ENCODE data around the gene TMEM164.

DNA sequence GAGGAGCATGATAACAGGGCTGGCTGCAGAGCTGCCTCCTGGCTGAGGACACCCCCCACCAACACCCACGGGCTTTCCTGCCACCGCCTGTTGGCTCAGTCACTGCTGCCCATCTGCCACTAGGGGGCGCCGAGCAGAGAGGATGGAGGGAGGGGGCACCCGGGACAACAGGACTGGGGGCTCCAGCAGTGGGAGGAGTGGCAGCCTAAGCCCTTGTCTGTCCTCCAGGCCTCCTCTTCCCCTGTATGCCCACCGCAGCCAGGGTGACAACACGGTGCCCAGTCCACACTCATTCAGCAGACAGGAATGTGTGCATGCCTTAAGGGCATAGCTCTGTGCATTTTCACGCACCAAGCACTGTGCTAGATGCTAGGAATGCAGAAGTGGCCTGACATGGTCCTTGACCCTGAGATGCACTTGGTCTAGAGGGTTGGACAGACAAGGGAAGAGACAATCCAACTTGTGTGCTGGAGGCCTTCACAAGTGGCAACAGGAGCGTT, 165.1 kb downstream of the TMEM164 start:
- TF ChIP-seq CTCF (conservative IDR thresholded peaks at IDR 0.05) (peak; percentile 61), ZFX (IDR thresholded peaks at IDR 0.05) (no peak)

Data from C4-2B (cell line).